Measurements from ENCODE around the gene LRRN4.

LRRN4 gene

GRCh38 chr20:6075428-6076219, 21.8 kb upstream of the LRRN4 start:
- no peaks in the 10 kb centered on the region for H3K9me2 ChIP-seq (replicated peaks; ENCODE audit: control insufficient read depth, low read length)
- no peaks in the 10 kb centered on the region for H3K9me3 ChIP-seq (ENCODE audit: control insufficient read depth, insufficient read depth, low read length)
- no peak for TF ChIP-seq CTCF (IDR thresholded peaks at IDR 0.05; ENCODE audit: low read depth, low read length, poor library complexity, severe bottlenecking)
- TF ChIP-seq EZH2phosphoT487 (IDR thresholded peaks at IDR 0.05; ENCODE audit: borderline replicate concordance, low read length), result no peak
- no peak overlapping the region for H3K4me2 ChIP-seq (ENCODE audit: low read length)
- H3K27ac ChIP-seq (ENCODE audit: low read depth, low read length), result no peak overlapping the region
- H3K4me3 ChIP-seq (ENCODE audit: low read length), result no peak overlapping the region
- H3K36me3 ChIP-seq (ENCODE audit: control insufficient read depth, low read length), result no peaks in the 10 kb centered on the region
- H3K27me3 ChIP-seq (ENCODE audit: control insufficient read depth, low read length), result peaks cover 13% of the 10 kb centered on the region
- no peaks in the 10 kb centered on the region for H3K79me2 ChIP-seq (ENCODE audit: control insufficient read depth, low read length)
- H3F3A ChIP-seq (ENCODE audit: control insufficient read depth, insufficient read depth), result no peaks in the 10 kb centered on the region
- H3K4me1 ChIP-seq (ENCODE audit: control insufficient read depth, low read length), result no peaks in the 10 kb centered on the region
- H4K20me1 ChIP-seq (ENCODE audit: control insufficient read depth, insufficient read depth, low read depth, low read length), result no peaks in the 10 kb centered on the region

- H3K27me3 ChIP-seq (ENCODE audit: control insufficient read depth, low read length), result peaks cover 7% of the 10 kb centered on the region; the same call in 1 of the 2 replicates
- H3K36me3 ChIP-seq (ENCODE audit: control insufficient read depth, low read length), result no peaks in the 10 kb centered on the region
- H3K4me2 ChIP-seq (ENCODE audit: low read length), result no peak overlapping the region
Measured at GRCh38 chr20:6074784-6075183, 20.9 kb upstream of the LRRN4 start.

GRCh38 chr20:6074145-6074561, 20.3 kb upstream of the LRRN4 start:
- H3K27me3 ChIP-seq (ENCODE audit: control insufficient read depth, low read length), result peaks cover 3% of the 10 kb centered on the region; the same call in 1 of the 2 replicates
- H3K4me2 ChIP-seq (ENCODE audit: low read length), result no peak overlapping the region
- TF ChIP-seq CTCF (IDR thresholded peaks at IDR 0.05; ENCODE audit: low read depth, low read length, poor library complexity, severe bottlenecking) (peak; percentile 27), EZH2phosphoT487 (IDR thresholded peaks at IDR 0.05; ENCODE audit: borderline replicate concordance, low read length) (no peak)
- no peaks in the 10 kb centered on the region for H3K9me3 ChIP-seq (ENCODE audit: control insufficient read depth, insufficient read depth, low read length)
- H3F3A ChIP-seq (ENCODE audit: control insufficient read depth, insufficient read depth), result no peaks in the 10 kb centered on the region
- no peak overlapping the region for H3K27ac ChIP-seq (ENCODE audit: low read depth, low read length)
- H4K20me1 ChIP-seq (ENCODE audit: control insufficient read depth, insufficient read depth, low read depth, low read length), result no peaks in the 10 kb centered on the region
- no peaks in the 10 kb centered on the region for H3K36me3 ChIP-seq (ENCODE audit: control insufficient read depth, low read length)
- H3K4me3 ChIP-seq (ENCODE audit: low read length), result no peak overlapping the region
- no peaks in the 10 kb centered on the region for H3K79me2 ChIP-seq (ENCODE audit: control insufficient read depth, low read length)
- no peaks in the 10 kb centered on the region for H3K9me2 ChIP-seq (replicated peaks; ENCODE audit: control insufficient read depth, low read length)
- no peaks in the 10 kb centered on the region for H3K4me1 ChIP-seq (ENCODE audit: control insufficient read depth, low read length)

More at GRCh38 chr20:6074784-6075183, 20.9 kb upstream of the LRRN4 start:
- TF ChIP-seq CTCF (IDR thresholded peaks at IDR 0.05; ENCODE audit: low read depth, low read length, poor library complexity, severe bottlenecking), result no peak
- TF ChIP-seq EZH2phosphoT487 (IDR thresholded peaks at IDR 0.05; ENCODE audit: borderline replicate concordance, low read length), result no peak
- Histone ChIP-seq H3K4me3 (ENCODE audit: low read length) (no peak overlapping the region), H3K9me3 (ENCODE audit: control insufficient read depth, insufficient read depth, low read length) (no peaks in the 10 kb centered on the region), H3K27ac (ENCODE audit: low read depth, low read length) (no peak overlapping the region), H3K9me2 (replicated peaks; ENCODE audit: control insufficient read depth, low read length) (no peaks in the 10 kb centered on the region), H4K20me1 (ENCODE audit: control insufficient read depth, insufficient read depth, low read depth, low read length) (no peaks in the 10 kb centered on the region), H3K4me1 (ENCODE audit: control insufficient read depth, low read length) (no peaks in the 10 kb centered on the region), H3F3A (ENCODE audit: control insufficient read depth, insufficient read depth) (no peaks in the 10 kb centered on the region), H3K79me2 (ENCODE audit: control insufficient read depth, low read length) (no peaks in the 10 kb centered on the region)

All from DOHH2 (cell line).